Effector CD8-positive, alpha-beta T cell (primary cell): ENCODE data around the gene ATOX1.
"Not testable (repeated sequence)": the region's sequence is repeated elsewhere in the genome, so short reads cannot be mapped to it uniquely, and the experiment has no call there.

Source experiments
- DNase-seq: peaks from one replicate; lab custom pipeline; 2025; lab: John Stamatoyannopoulos, UW

Gene ATOX1

DNA sequence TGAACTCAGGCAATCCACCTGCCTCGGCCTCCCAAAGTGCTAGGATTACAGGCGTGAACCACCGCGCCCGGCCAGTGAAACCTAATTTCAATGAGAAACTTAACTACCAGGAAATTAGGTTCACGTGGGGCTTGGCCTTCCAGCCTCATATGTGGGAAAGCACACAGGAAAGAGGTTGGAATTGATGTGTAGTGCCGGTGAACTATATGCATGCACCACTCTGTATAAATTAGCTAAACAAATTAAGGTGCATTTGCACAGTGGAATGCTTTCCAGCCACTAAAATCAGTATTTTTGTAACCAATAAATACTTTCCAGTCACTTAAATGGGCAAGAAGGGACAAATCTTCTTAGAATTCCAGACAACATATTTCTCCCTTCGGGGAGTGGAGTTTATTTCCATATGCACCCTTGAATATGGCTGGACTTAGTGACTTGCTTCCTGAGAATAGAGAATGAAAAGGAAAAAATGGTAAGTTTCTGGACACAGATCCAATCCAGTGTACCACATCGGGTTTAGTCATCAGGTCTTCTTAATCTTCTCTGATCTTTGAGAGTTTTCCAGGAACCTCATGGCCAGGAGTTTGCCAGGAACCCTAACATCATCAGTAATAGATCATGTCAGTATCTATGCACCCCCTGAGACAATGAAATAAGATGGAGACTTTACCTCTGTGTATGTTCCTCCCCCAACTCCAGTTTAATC is 24.9 kb downstream of the ATOX1 start:
- DNase-seq: no peak

DNA sequence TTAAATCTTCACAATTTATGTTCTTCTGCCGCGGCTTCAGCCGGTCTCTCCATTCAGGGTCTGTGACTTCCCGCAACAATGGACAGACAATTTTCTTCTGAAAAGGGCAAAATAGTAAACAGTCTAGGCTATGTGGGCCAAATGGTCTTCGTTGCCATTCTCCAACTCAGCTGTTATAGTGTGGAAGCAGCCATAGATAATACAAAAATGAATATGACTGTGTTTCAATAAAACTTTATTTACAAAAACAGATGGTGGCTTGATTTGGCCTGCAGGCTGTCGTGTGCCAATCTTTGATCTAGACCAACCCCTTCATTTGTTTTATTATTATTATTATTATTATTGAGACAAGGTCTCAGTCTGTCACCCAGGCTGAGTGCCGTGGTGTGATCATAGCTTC is 28.1 kb downstream of the ATOX1 start:
- no peak for DNase-seq

DNA sequence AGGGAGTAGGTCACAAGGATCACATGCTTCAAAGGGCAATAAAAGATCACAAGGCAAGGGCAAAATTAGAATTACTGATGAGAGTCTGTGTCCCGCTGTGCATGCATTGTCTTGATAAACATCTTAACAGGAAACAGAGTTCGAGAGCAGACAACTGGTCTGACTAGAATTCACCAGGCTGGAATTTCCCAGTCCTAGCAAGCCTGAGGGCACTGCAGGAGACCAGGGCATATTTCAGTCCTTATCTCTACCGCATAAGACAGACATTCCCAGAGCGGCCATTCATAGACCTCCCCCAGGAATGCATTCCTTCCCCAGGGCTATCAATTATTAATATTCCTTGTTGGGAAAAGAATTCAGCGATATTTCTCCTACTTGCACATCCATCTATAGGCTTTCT is 28.8 kb downstream of the ATOX1 start:
- not testable (repeated sequence) for DNase-seq

DNA sequence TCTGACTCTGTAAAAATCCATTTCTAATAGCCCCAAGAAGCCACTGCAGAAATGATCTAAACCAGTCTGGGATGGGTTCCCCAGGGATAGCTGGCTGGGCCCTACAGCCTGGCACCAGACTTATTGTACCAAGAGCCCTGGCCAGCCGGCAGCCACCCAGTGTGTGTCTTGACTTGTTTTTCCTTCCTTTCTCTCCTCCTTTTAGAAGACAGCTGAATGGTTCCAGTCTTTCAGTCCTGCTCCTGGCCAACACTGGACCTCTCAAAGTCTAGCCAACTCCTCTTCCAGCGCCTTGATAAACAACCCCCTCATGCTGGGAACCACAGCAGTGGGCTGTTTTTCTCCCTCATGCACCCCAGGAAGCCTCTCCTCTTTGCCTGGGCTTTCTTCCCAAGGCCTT is 34.1 kb downstream of the ATOX1 start:
- DNase-seq: no peak

DNA sequence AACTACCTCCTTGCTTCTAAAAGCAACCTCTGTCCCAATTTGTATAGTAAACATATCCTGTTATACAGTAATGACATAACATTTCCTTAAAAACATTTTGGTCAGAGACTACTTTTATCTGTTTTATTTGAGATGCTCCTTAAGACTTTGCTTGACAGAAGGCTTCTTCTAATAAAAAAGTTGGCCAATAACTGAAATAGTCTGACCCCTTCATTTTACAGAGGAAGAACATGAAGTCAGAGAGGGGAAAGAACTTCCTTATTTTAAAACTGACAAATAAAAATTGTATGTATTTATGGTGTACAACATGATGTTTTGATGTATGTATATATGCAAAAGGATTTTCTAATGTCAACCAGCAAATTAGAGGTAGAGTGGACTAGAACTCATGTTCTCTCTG is 35.9 kb downstream of the ATOX1 start:
- DNase-seq: no peak

DNA sequence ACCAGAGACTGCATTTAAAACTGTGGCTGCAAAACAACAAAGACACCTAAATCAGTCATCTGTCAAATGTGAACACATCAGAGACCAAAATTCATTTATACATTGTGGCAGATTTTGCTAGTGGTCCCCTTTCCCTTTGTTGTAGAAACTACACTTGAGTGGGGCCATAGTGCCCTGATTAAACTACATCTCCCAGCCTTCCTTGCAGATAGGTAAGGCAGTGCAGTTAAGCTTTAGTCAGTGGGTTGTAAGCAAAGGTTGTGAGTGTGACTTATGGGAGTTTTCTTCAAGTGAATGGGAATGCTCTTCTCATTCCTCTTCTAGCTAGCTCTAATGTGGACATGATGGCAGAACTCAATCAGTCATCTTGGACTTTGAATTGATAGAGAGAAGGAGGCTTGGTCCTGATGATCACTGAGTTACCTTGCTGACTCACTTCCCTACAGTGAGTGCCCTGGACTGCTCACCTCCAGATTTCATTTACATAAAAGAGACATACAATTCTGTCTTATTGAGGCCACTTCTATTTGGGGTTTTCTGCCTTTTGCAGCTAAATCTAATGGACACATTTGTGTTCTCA is 36.5 kb downstream of the ATOX1 start:
- DNase-seq: no peak

DNA sequence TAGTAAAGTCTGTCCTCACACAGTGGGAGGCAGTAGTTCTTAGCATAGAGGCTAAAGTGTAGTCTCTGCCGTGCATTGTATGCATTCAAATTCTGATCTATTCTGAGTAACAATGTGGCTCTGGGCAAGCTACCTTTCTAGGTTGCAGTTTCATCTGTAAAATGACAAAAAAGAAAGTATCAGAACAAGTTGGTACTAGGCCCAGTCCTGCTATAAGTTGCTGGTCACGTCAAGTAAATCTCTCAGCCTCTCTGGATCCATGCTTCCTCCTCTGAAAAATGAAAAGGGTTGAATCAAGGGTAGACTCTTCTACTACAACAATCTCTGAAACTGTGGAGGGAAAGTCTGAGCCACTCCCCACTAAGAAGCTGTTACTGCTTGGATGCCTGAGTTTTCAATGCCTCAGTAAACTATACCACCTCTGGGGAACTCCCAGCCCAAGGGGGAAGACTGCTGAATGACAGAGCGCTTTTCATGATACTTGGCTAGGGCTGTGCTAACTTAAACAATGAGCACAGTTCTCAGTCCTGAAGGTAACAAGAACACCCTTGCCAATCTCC is 37.3 kb downstream of the ATOX1 start:
- no peak for DNase-seq

DNA sequence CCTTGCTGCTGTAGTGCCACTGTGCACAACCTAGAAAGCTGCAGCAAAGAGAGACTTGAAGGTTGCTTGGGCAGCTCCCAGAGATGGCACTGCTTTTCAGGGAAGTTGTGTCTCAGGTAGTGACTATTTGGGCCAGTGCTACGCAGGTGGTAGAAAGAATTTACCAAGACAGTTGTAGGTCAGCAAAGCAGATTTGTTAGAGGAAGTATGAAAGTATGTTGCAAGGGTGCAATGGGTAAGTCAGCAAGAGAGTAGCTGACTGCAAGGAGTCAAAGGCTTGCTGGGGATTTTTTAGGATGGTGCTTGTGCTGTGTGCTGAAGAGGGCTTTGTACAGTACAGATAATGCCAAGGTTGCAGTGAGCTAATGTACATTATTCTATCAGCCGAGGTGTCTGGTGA is 38.2 kb downstream of the ATOX1 start:
- DNase-seq: no peak

DNA sequence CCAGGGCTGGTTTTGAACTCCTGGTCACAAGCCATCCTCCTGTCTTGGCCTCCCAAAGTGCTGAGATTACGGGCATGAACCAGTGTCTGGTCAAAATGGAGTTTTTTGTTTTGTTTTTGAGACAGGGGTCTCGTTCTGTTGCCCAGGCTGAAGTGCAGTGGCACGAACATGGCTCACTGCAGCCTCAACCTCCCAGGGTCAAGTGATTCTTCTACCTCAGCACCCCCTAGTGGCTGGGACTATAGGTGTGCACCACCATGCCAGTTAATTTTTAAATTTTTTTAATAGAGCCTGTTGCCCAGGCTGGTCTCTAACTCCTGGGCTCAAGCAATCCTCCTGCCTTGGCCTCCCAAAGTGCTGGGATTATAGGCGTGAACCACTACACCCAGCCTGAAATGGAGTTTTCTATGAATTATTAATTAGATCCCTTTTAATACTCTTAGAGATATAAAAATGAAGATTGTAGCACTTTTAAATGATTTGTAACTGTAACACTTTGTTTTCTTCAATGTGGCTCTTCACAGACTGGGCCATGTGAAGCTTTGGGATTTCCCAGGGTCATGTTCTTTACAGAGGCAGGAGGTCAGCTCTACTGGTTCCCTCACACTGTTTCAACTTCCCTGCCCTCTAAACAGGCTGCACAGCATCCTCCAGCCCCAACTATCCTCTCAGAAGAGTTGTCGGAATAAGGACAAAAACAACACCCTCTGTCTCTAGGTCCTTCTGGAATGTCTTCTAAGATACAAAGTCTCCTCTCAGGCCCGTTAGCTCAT is 39.0 kb downstream of the ATOX1 start:
- no peak for DNase-seq

DNA sequence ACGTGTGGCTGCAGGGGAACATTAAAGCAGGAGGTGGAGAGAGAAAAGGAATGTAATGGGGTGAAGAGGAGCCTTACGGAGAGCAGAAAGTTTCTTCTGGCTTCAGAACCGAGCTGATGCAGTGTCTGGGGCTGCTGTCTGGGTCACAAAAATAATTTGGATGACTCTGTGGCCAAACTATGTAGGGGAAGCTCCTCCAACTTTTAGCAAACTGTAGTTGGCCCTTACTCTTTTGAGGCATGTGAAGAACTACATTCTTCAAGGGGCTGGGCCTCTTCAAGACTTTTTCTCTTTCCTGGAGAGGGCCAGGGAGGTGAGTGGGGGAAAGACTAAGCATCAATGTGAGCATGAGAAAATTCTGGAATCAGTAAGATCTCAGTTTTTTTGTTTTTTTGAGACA is 39.8 kb downstream of the ATOX1 start:
- no peak for DNase-seq

DNA sequence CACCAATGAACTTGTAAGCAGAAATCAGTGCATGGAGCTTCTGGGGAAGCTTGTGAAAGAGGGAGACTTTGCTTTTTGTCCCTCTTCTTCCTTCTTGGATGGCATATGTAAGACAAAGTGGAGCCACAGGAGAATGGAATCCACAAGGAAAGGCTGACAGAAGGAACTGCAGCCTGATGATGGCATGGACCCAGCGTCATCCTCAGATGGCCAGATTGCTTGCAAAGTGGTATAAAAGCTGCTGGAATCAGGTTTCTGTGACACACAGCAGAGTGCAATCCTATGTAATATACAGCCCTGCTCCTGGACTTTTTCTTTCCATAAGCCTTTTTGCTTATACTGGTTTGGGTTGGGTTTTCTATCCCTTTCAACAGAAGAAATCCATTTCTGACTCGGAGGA is 40.3 kb downstream of the ATOX1 start:
- no peak for DNase-seq

DNA sequence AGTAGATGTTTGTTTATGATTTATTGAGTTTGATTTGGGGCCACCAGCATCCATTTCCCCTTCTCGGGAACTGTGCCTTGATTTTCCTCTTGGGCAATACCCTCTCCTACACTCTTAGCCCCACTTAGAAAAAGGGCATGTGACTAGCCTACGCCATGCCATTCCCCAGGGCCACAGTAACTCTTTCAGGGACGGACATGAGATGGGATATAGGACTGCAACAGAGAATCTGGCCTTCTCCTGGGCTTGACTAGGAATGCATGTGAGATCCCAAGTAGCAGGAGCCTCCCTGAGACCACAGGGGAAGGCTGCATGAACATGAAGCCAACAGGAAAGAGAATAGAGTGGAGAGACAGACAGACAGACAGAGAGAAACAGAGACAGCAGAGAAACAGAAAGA is 41.0 kb downstream of the ATOX1 start:
- no peak for DNase-seq

DNA sequence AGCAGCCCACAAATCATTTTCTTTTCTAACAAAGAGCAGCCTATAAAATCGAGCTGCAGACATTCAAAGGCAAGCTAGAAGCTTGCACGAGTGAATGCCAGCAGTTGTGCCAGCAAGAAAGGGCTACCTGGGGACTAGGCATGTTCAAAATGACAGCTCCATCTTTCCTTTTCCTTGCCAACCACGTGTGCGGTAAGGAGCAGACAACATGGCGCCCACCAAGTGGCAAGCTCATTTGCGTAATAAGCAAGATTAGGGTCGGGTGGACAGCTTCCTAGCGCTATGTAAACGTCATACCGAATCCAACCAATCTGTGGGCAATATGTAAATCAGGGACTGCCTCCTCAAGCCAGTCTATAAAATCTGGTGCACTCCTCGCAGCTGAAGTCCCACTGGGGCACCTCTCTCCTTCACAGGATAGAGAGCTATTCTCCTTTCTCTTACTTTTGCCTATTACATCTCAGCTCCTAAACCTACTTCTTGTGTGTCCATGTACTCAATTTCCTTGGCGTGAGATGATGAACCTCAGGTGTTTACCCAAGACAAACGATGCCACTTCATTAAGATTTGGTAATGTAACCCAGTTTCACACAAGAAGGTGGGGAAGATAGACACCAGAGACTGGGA is 49.2 kb downstream of the ATOX1 start:
- no peak for DNase-seq

DNA sequence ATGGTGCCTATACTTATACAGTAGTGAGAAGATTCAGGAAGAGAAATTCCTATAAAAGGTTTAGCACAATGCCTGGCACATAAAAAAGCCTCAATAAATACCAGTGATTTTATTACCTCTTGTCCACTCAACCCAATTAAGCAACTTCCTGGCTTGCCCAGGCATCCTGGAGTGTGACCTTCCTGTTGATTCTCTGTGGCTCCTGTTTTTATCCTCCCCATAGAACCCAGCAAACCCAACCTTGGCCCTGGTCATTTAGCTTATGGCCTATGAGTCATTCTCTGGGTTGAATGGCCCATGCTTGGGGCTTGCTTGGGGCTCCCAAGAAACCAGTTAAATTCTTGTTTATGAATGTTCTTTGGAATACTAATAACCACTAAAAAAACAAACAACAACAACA is 50.3 kb downstream of the ATOX1 start:
- DNase-seq: no peak

DNA sequence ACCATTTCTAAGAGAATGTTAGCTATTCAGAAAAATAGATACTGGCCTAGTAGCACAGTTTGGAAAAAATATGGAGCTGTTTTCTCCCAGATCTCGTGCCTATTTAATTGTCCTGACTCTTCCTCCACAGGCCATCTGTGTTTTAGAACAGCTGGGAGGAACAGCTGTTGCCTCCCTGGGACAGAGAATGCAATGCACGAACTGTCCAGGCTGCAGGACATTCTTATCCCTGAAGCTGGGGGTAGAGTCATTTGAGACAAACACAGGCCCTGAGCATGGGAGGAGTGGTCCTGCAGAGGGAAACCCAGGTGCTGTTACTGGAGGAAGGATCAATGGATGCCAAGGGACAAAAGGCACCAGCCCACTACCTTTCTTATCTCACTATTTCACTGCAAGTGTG is 50.9 kb downstream of the ATOX1 start:
- no peak for DNase-seq

DNA sequence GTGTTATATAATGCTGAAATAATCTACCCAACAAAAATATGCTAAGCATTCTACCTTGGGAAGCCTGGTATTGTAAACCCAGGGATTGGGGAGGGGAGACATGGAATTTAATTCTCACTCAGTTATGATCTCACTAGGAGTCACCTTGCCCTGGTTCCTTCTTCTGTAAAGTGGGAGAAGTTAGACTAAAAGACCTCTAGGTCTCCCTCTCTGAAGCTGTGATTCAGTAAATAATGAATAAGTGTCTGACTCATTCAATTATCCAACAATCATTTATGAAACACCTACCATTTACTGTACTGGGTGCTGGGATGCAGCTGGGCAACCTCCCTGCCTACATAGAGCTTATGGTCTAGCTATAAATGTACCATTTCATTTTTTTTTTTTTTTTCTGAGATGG is 51.5 kb downstream of the ATOX1 start:
- no peak for DNase-seq

DNA sequence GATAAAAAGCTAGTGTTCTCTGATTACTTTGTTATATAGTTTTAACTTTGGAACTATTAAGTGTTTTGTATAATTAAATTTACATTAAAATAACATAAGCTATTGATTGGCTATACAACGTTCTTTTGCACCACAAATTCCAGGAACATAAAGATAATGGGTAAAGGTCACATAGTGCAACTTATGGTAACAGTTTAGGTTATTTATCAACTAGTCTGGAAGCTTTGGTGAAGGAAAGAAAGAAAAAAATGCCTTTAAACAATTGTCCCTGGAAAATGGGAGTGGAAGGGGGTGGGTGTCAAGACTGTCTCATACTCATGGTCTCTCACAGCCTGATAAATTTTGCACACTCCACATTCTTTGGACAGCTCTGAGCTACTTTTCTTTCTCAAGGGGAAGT is 54.7 kb downstream of the ATOX1 start:
- DNase-seq: no peak

DNA sequence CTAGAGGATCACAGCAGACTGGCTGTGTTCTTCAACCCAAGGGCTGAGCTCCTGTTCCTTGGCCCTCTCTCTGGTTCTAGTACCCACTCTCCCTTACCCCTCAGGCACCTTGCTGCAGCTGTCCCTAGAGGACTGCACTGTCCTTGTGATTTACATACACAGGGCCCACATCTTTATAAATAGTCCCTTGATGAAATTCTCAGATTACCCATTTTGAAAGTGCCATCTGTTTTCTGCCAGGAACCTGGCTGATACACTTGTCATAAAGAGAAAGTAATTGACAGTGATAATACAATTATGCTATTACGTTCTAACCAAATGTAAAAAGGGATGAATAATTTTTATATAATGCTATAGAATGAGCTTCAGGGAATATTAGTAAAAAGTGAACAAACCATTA is 55.2 kb downstream of the ATOX1 start:
- no peak for DNase-seq

DNA sequence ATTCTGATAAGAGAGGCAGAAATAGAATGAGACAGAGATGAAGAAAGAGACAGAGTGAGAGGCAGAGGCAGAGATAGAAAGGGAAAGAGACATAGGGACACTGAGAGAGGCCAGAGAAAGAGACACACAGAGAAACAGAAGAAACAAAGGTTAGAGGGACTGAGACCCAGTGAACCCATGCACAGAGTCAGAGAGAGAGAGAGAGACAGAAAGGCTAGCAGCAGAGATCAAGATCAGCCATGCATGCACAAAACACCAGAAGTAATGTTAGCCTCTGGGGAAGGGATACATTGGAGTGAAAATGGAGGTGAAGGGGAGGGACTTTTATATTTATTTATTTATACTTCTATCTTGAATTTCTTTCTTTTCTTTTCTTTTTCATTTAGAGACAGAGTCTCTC is 57.6 kb downstream of the ATOX1 start:
- no peak for DNase-seq

DNA sequence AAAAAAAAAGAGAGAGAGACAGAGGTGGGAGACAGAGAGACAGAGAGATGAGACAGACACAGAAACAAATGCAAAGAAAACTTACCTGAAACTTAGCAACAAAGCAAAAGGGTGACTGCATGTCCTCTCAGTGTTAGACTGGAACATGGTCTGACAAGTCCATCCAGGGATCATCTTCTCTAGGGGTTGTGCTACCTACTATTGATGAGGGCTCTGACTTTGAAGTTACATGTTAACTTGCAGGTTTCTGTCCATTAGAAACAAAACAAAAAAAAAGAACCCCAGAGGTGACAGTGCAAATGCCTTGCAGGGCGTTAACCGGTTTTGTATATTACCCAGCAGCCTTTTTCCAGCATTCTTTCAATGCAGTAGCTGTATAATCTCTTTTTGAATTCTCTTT is 58.1 kb downstream of the ATOX1 start:
- no peak for DNase-seq

DNA sequence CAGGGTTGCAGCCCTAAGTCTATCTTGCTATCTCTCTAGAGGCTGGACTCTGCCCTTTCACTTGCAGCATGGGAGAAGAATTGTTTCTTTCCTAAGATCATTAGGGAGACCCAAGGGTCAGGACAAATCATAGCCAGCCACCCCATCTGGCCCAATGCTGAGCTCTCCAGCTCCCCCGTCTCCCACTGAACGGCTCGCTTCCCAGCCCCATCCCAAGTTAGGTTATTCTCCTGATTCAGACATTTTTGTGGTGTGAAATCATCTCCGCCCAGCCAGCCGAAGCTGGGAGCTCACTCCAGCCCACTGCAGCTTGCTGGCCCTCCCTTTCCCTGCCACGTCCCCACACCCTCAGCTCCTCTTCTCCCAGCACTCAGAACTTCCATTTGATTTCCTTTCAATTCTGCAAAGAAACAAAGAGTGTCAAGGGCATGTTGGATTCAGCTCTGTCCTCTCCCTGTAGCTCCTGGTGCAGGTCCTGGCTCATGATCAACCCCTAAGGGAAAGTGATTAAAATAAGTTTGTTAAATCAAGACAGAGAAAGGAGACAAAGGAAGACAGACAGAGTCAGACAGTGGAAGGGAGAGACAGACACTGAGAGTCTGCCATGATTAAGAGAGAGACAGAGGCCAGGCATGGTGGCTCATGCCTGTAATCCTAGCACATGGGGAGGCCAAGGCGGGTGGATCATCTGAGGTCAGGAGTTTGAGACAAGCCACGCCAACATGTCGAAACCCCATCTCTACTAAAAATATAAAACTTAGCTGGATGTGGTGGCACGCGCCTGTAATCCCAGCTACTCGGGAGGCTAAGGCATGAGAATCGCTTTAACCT is 59.1 kb downstream of the ATOX1 start:
- no peak for DNase-seq

DNA sequence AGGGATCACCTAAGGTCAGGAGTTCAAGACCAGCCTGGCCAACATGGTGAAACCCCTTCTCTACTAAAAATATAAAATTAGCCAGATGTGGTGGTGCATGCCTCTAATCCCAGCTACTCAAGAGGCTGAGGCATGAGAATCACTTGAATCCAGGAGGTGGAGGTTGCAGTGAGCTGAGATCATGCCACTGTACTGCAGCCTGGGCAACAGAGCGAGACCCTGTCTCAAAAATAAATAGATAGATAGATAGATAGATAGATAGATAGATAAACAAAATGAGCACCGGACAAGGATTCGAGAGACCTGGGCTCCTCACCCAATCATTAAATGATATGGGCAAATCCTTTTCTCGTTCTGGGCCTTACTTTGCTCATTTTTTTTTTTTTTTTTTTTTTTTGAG is 60.4 kb downstream of the ATOX1 start:
- not testable (repeated sequence) for DNase-seq
